ENCODE data around the gene LILRB5.
"Not testable (repeated sequence)": the region's sequence is repeated elsewhere in the genome, so short reads cannot be mapped to it uniquely, and the experiment has no call there.

The LILRB5 gene

DNA sequence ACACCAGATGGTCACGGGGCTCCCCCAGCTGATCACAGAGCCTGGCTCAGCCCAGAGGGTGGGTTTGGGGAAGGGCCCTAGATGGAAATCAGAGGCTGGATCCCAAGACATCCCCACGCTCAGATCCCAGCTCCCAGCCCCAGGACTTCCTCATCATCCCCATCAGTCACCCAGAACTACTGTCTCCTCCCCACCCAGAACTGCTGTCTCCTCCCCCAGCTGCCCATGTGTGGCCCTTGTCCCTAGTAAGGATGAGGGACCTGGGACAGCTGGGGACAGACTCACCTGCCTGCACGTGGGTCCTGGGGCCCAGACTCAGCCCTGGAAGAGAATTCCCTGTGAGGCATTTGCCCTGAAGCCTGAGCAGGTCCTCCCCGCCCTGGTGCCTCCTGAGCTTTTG lies 14.8 kb downstream of the LILRB5 start:
- DNase-seq = peak in 2 of 3 donors; percentile 40 to 43

DNA sequence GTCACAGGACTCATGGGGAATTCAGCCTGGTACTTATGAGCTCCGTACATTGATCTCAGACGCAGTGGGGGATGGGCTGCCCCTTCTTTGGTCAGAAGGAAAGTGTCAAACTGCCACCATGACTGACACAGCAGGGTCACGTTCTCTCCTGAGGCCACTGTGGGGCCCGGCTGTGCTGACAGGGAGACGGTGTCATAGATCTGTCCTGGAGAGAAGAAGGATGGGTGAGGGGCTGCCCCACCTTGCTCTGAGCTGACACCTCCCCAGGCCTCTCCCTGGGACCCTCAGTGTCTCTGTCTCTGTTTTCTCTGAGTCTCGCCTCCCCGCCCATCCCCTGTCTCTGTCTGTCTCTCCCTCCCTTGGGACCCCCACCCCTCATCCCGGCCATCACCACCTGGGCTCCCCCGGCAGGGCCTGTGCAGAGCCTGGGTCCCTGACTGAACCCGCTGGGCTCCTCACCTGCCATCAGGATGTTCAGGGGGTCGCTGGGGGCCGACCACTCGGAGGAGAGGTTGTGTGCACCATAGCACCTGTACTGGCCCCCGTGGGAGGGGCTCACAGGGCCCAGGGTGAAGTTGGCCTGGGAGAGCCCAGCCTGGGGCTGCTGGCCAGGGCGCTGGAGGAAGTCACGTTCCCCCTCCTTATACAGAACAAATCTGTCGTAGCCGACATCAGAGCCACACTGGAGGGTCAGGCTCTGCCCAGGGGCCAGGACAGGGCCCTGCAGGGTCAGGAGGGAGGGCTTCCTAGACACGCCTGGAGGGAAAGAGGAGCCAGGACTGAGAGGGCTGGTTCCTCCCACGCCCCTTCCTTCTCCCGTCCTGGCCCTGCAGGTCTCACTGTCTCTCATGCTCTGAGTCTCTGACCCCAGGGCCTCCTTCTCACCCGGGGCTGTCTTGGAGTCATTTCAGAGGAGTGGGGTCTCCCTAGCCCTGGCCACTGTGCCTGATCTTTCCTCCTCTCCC lies 16.4 kb downstream of the LILRB5 start:
- not testable (repeated sequence) for DNase-seq

DNA sequence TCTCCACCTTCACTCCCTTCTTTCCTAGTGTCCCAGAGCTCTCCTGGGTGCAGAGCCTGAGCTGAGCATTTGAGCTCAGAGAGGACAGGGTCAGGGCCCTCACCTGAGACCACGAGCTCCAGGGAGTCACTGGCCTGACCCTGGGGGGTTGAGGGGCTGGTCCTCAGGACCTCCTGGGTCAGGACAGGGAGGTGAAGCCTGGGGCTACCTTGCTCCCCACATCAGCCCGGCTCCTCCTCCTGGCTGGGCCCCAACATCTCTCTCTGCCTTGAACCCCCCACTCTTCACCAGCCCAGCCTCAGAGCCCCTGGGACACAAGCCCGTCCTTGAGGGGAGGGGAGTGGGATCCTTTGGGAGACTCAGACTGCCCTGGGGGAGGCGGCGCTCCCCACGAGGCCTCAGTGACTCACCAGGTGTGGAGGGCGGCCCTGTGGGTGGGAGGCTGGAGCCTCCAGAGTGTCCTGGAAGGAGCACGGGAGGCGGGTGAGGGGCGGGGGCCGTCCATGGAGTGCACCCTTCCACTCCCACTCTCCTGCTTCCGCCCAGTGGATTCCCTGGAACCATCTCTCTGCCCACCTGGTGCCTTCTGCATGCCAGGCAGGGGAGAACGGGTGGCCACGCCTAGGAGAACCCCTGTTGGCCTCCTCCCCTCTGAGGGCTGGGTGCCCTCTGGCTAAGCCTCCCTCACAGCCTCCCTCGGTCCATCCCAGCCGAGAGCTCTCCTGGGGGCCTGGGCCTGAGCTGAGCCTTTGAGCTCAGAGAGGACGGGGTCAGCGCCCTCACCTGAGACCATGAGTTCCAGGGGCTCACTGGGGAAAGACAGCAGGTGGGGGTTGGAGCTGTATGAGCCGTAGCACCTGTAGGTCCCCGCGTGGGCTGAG lies 17.3 kb downstream of the LILRB5 start:
- not testable (repeated sequence) for DNase-seq

GRCh38 chr19:54233941-54234340 lies 23.1 kb downstream of the LILRB5 start:
- no peak for DNase-seq

GRCh38 chr19:54231077-54231931 lies 25.8 kb downstream of the LILRB5 start:
- DNase-seq = peak; percentile 73 to 95 (median 89)

GRCh38 chr19:54230031-54230430 lies 27.0 kb downstream of the LILRB5 start:
- DNase-seq = no peak

DNA sequence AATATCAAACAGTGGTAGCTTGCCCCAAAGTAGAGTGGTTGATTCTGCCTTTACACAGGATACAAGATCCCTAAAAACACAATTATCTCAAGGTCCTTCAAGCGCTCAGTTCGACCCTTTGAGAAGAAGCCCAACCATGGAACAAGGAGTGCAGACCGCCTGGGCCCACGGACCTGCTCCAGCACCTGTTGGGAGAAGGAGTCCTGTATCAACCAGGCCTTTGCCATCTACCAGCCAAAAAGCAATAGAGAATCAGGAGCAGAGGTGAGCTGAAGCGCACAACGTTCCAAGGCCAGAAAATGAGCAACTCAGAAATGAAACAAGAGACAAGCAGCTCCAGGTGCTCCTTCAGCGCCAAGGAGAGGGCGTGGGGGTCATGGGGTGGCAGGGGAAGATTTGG lies 27.9 kb downstream of the LILRB5 start:
- no peak for DNase-seq

DNA sequence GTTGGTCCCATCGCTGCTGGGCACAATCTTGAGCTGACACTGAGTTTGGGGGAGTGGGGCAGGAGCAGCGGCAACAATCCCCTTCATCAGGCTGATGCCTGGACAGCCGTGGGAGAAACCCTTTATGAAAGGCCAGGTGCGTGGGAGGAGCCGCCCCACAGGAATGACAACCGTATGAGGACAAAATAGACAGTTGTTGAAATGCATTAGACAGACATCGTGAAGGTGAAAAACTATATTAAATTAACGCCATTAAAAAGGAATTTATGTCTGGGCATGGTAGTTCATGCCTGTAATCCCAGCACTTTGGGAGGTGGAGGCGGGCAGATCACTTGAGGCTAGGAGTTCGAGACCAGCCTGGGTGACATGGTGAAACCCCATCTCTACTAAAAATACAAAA lies 32.5 kb downstream of the LILRB5 start:
- not testable (repeated sequence) for DNase-seq

DNA sequence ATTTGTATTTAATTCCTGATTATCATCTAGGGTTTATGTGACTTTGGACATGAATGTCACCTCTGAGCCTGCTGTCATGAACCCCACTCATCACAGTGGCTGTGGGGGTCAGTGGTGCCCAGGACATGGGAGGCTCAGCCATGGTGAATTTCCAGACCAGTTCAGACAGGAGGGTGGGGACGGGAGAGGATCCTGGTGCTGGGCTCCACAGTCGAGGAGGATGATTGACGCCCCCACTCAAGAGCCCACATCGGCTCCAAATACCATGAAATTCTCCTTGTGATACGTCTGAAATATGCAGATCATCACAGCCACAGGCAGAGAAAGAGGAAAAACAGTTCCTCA lies 33.2 kb downstream of the LILRB5 start:
- not testable (repeated sequence) for DNase-seq

DNA sequence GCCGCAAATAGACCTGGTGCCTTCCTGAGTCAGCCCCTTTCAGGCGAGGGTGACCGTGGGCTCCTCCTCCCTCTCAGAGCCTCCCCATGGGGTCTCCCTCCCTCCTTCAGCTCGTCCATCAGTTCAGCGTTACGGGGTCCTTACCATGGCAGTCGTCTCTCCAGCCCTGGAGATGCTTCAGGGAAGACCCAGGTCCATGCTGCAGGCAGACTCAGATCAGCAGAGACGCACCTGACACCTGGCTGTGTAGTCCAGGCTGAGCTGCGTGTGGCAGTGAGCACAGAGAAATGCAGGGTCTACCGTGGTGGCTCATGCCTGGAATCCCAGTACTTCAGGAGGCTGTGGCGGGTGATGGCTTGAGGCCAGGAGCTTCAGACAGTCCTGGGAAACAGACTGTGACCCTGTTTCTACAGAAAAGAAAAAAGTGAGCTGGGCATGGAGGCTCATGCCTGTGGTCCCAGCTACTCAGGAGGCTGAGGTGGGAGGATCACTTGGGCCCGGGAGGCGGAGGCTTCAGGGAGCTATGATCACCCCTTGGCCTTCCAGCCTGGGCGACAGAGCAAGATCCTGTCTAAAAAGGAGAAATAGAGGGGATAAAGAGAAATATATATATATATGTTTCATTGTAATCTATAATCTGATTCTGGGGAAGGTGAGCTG lies 33.7 kb downstream of the LILRB5 start:
- not testable (repeated sequence) for DNase-seq

DNA sequence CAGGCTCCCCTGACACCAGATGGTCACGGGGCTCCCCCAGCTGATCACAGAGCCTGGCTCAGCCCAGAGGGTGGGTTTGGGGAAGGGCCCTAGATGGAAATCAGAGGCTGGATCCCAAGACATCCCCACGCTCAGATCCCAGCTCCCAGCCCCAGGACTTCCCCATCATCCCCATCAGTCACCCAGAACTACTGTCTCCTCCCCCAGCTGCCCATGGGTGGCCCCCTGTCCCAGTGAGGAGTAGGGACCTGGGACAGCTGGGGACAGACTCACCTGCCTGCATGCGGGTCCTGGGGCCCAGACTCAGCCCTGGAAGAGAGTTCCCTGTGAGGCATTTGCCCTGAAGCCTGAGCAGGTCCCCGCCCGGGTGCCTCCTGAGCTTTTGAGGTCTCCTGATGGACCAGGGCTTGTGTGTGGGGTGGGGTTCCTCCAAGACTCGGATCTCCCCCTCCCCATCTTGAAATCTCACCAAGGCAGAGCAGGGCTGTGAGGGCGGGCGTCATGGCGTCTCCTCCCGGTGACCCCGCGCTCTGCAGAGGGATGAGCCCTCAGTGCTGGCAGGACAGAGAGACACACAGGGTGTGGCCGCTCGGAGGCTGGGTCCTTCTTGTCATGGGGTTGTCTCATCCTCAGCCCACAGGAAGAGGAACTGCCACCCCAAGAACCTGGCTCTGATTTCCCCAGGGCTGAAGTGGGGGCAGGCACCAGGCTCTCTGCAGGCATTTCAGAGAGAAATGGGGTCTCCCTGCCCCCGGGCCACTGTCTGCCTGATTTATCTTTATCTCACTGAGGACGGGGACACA lies 34.4 kb downstream of the LILRB5 start, which contains the start of gene LILRB3:
Gene LILRB3 (minus strand): TSS at position 534 of the 803 bp plus-strand sequence. CDS start 31 bp downstream, at position 503.
- DNase-seq = peak in 2 of 3 donors; percentile 62 to 76

DNA sequence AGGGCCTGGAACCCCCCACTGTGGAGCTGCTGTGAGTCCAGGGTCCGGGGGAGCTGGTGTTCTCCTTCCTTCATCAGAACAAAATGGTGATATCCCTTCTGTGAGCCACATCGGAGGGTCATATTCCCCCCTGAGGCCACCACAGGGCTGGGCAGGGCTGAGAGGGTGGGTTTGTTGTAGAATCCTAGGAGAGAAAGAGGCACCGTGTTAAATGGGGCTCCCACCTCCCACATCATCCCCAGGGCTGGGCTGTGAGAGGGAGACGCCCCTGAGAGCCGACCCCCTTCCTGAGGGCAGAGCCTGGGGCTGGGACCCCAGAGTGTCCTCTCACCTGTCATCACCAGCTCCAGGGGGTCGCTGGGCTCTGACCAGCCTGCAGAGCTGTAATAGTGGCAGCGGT lies 35.1 kb downstream of the LILRB5 start:
- DNase-seq = not testable (repeated sequence)

- not testable (repeated sequence) for DNase-seq
Observed at GRCh38 chr19:54219702-54220101, 37.4 kb downstream of the LILRB5 start.

GRCh38 chr19:54218960-54219661 lies 38.0 kb downstream of the LILRB5 start:
- DNase-seq = no peak

- DNase-seq = peak in 1 of 3 donors; percentile 15
Observed at GRCh38 chr19:54218259-54218658, 38.8 kb downstream of the LILRB5 start.

- not testable (repeated sequence) for DNase-seq
Observed at GRCh38 chr19:54217517-54218247, 39.4 kb downstream of the LILRB5 start.

DNA sequence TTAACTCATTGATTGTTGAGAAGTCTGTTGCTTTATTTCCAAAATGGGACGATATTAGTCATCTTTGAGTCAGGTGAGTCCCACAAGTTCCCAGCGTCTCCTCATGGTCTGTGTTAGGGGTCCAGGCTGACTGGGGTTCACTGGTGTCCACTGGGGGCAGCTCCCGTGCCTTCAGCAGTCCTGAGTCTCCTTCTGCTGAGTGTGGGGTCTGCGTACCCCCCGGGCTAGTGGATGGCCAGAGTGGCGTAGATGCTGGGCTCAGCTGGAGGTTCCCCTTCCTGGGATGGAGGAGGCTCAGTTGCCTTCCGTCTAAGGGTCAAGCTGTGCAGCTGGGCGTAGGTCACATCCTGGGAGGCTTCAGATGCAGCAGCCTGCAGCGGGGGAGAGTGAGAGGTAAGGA lies 40.2 kb downstream of the LILRB5 start:
- DNase-seq = no peak

DNA sequence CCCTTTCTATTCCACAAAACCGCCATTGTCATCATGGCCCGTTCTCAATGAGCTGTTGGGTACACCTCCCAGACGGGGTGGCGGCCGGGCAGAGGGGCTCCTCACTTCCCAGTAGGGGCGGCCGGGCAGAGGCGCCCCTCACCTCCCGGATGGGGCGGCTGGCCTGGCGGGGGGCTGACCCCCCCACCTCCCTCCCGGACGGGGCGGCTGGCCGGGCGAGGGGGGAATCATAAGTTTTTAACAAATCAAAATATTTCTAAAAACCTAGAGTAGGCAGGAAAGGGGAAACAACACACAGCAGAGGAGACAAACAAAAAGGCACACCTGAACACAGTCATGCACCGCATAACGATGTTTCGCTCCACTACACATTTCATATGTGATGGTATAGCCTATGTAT lies 42.3 kb downstream of the LILRB5 start:
- not testable (repeated sequence) for DNase-seq

- not testable (repeated sequence) for DNase-seq
Observed at GRCh38 chr19:54214217-54214616, 42.9 kb downstream of the LILRB5 start.

DNA sequence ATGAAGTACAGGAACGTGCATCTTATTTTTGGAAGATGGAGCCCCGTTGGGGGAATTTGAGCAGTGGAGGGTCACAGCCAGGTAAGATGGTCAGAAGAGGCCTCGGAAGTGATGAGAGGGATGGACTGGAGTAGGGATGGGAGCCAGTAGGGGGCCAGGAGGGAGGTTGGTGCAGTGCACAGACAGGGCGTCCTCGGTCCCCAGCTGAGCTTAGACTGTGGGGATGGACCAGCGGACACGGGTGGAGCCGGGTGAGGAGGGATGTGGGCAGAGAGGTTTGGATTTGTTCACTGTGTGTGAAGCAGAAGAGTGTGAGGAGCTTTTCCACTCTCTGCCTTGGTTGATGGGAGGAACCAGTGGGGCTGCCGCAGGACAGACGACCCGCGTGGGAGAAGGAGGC lies 45.8 kb downstream of the LILRB5 start:
- no peak for DNase-seq
